OCI-LY7 (cell line): ENCODE measurements around the gene GALNT1.

ENCODE experiments used
- CTCF ChIP-seq: fragments of 200-600 bp; sonication (generic); conservative IDR thresholded peaks from 2 replicates; pipeline ENCODE4 v1.5.1; 2014; ENCODE audit warnings: mild to moderate bottlenecking, antibody characterized with exemption, low read length, moderate library complexity, mixed read lengths
- EZH2phosphoT487 ChIP-seq: fragments of 200-600 bp; sonication (generic); IDR thresholded peaks from 2 replicates; pipeline ENCODE4 v1.6.1; 2018; ENCODE audit warnings: low read depth, borderline replicate concordance, mild to moderate bottlenecking, mixed run types, antibody characterized with exemption, low read length, moderate library complexity, mixed read lengths

- TF ChIP-seq CTCF, result no peak
- no peak for TF ChIP-seq EZH2phosphoT487
These were observed 52.2 kb downstream of the GALNT1 start for GRCh38 chr18:35633761-35634160.
